ENCODE measurements around the gene AK5. TPM values are rescaled to one million over a fixed set of nuclear protein-coding genes. Genes with fewer than 3 reads are reported as not detected.

AK5 gene
- total and polyA plus RNA-seq, 2 of the 13 experiments (the other 11 are each of a cell fraction or from before 2014, with no cell fraction given): not detected

GRCh38 chr1:77273891-77274290 is 7.9 kb upstream of the AK5 start:
- Histone ChIP-seq H3K27me3 (ENCODE audit: control insufficient read depth in 1 of 2, insufficient read depth in 2 of 2, low read length in 2 of 2) (peaks cover 0 to 11% of the 10 kb centered on the region in 2 experiments; a peak in 1 of 5 replicates), H3K27ac (ENCODE audit: extremely low read length, insufficient read depth, low read length) (no peak overlapping the region), H4K20me1 (ENCODE audit: insufficient read depth, low read length) (no peaks in the 10 kb centered on the region), H3K9ac (ENCODE audit: insufficient read depth, low read depth, low read length) (no peak overlapping the region), H3K4me1 (ENCODE audit: insufficient read depth, low read length) (no peaks in the 10 kb centered on the region), H3K36me3 (replicated peaks in 1 of 2; ENCODE audit: control insufficient read depth in 1 of 2, insufficient read depth in 2 of 2, low read length in 2 of 2) (no peaks in the 10 kb centered on the region), H3K9me3 (ENCODE audit: low read length) (no peaks in the 10 kb centered on the region), H2AFZ (ENCODE audit: low read length) (no peak overlapping the region), H3K4me2 (ENCODE audit: low read depth, low read length) (no peak overlapping the region), H3K79me2 (ENCODE audit: insufficient read depth, low read length) (no peaks in the 10 kb centered on the region), H3K4me3 (replicated peaks in 1 of 3; ENCODE audit: insufficient read depth in 1 of 3, low read depth in 2 of 3, low read length in 3 of 3) (no peak overlapping the region)
- in situ Hi-C loops (cut with HindIII; ENCODE audit: extremely low pct_ligation_motif_present, low pct_unique_long_range_greater_than_20kb) (no loop called here), intact Hi-C loops (cut with micrococcal nuclease; ENCODE audit: unreplicated experiment) (no loop called here)
- BruUV-seq (replicated peaks): no TSS peak
- FAIRE-seq (no peak), ATAC-seq (no peak), DNase-seq (ENCODE audit: low spot score) (no peak)
- ChIA-PET POLR2A (no interaction called here), CTCF (ENCODE audit: low intra/inter-chr PET ratio, low total read pairs) (no interaction called here)
- TF ChIP-seq CEBPB (IDR thresholded peaks at IDR 0.05; ENCODE audit: borderline replicate concordance, low read depth, low read length) (peak; percentile 70; the same call in 1 of the 2 replicates), NR0B2 (CRISPR knock-in tag; IDR thresholded peaks at IDR 0.05) (no peak)

GRCh38 chr1:77275194-77275593 is 6.6 kb upstream of the AK5 start:
- Histone ChIP-seq H3K36me3 (replicated peaks in 1 of 2; ENCODE audit: control insufficient read depth in 1 of 2, insufficient read depth in 2 of 2, low read length in 2 of 2) (no peaks in the 10 kb centered on the region), H3K79me2 (ENCODE audit: insufficient read depth, low read length) (no peaks in the 10 kb centered on the region), H3K27ac (ENCODE audit: extremely low read length, insufficient read depth, low read length) (no peak overlapping the region), H3K9me3 (ENCODE audit: low read length) (no peaks in the 10 kb centered on the region), H3K9ac (ENCODE audit: insufficient read depth, low read depth, low read length) (no peak overlapping the region), H3K4me2 (ENCODE audit: low read depth, low read length) (no peak overlapping the region), H3K27me3 (ENCODE audit: control insufficient read depth in 1 of 2, insufficient read depth in 2 of 2, low read length in 2 of 2) (peaks cover 0 to 12% of the 10 kb centered on the region in 2 experiments; a peak in 2 of 5 replicates), H3K4me3 (replicated peaks in 1 of 3; ENCODE audit: insufficient read depth in 1 of 3, low read depth in 2 of 3, low read length in 3 of 3) (no peak overlapping the region), H4K20me1 (ENCODE audit: insufficient read depth, low read length) (no peaks in the 10 kb centered on the region), H2AFZ (ENCODE audit: low read length) (no peak overlapping the region), H3K4me1 (ENCODE audit: insufficient read depth, low read length) (no peaks in the 10 kb centered on the region)
- WGBS (ENCODE audit: low lambda C conversion rate): 3% methylated on average over 5 of the region's 5 CpGs
- ChIA-PET POLR2A (no interaction called here), CTCF (ENCODE audit: low intra/inter-chr PET ratio, low total read pairs) (no interaction called here)
- DNase-seq (ENCODE audit: low spot score) (no peak), FAIRE-seq (no peak), ATAC-seq (no peak)
- no TSS peak for BruUV-seq (replicated peaks)
- TF ChIP-seq ZNF691 (CRISPR knock-in tag; IDR thresholded peaks at IDR 0.05; ENCODE audit: borderline replicate concordance, low read depth) (no peak), MAFG (CRISPR knock-in tag; IDR thresholded peaks at IDR 0.05) (no peak), MBNL3 (CRISPR knock-in tag; conservative IDR thresholded peaks at IDR 0.05) (no peak), EHMT2 (IDR thresholded peaks at IDR 0.05; ENCODE audit: borderline replicate concordance, low read depth, low read length) (no peak), STAT6 (CRISPR knock-in tag; IDR thresholded peaks at IDR 0.05; ENCODE audit: borderline replicate concordance) (no peak), GPN1 (CRISPR knock-in tag; IDR thresholded peaks at IDR 0.05; ENCODE audit: borderline replicate concordance) (no peak), TP53 (CRISPR knock-in tag; conservative IDR thresholded peaks at IDR 0.05) (no peak), ISL2 (CRISPR knock-in tag; IDR thresholded peaks at IDR 0.05) (no peak), HNRNPH1 (optimal IDR thresholded peaks at IDR 0.05; ENCODE audit: low read depth, low read length) (no peak), RORA (CRISPR knock-in tag; IDR thresholded peaks at IDR 0.05) (no peak), ZNF451 (CRISPR knock-in tag; IDR thresholded peaks at IDR 0.05) (no peak), SP140L (CRISPR knock-in tag; IDR thresholded peaks at IDR 0.05; ENCODE audit: borderline replicate concordance) (no peak), GTF2F1 (IDR thresholded peaks at IDR 0.05; ENCODE audit: low read length) (no peak)
- in situ Hi-C loops (cut with HindIII; ENCODE audit: extremely low pct_ligation_motif_present, low pct_unique_long_range_greater_than_20kb) (no loop called here), intact Hi-C loops (cut with micrococcal nuclease; ENCODE audit: unreplicated experiment) (no loop called here)
